ENCODE results near the gene RERE. TPM values are rescaled to one million over a fixed set of nuclear protein-coding genes. Genes with fewer than 3 reads are reported as not detected.
A peak's percentile ranks its signal among the peaks of the same experiment; 100 is the strongest.

Gene RERE
- total RNA-seq, 4 donors from 2014 or later = 118 to 244 (median 131) TPM

DNA sequence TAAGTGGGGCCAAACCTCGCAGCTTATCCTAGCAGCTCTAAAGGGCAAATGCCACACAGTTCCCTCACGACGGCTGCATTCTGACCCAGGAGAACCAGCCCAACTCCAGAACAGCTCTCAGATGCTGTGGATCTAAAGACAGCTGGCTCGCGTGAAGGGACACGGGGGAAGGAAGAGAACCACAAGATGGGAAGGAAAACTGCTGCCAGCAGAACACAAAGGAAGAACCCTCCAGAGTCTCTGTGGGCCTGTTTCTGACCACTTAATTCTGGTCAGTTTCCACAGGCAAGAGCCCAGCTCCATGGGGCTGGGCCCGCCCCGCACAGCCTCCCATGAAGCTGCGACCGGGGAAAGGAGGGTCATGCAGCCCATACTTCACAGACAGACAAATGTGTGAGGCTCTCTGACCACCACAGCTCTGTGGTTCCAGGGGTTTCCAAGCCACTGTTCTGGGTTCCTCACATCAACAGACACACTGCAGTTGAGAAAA, 438.4 kb downstream of the RERE start:
- 78 to 84% methylated on average over 10 of the region's 10 CpGs for WGBS, 2 donors
- intact Hi-C loops (cut with DNase I) = no loop called here
- H3K4me1 ChIP-seq = peaks cover 68 to 87% of the 10 kb centered on the region in 2 donors

DNA sequence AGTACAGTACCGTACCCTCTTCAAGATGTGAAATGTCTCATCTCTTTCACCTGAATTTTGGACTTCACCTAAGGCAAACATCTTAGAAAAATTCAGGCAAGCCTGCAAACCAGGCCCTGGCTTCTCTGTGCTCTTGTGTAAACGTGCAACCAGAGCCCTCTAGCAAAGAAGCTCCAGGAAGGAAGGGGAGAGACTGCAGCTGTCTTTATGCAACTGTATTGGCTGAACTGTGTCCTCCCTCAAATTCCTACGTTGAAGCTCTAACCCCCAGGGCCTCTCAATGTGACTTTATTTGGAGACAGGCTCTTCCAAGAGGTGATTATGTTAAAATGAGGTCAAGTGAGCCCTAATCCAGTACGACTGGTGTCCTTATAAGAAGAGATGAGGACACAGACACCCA, 439.3 kb downstream of the RERE start:
- Histone ChIP-seq H3K4me3 (replicated peaks in 1 of 3) (no peak overlapping the region), H3K27ac (peak overlapping the region; percentile 31 to 78 (median 60)), H3K9me3 (no peaks in the 10 kb centered on the region), H3K27me3 (no peaks in the 10 kb centered on the region), H3K36me3 (no peaks in the 10 kb centered on the region), H3K4me1 (peaks cover 75 to 91% of the 10 kb centered on the region in 2 donors)
- TF ChIP-seq, protein P1, sequence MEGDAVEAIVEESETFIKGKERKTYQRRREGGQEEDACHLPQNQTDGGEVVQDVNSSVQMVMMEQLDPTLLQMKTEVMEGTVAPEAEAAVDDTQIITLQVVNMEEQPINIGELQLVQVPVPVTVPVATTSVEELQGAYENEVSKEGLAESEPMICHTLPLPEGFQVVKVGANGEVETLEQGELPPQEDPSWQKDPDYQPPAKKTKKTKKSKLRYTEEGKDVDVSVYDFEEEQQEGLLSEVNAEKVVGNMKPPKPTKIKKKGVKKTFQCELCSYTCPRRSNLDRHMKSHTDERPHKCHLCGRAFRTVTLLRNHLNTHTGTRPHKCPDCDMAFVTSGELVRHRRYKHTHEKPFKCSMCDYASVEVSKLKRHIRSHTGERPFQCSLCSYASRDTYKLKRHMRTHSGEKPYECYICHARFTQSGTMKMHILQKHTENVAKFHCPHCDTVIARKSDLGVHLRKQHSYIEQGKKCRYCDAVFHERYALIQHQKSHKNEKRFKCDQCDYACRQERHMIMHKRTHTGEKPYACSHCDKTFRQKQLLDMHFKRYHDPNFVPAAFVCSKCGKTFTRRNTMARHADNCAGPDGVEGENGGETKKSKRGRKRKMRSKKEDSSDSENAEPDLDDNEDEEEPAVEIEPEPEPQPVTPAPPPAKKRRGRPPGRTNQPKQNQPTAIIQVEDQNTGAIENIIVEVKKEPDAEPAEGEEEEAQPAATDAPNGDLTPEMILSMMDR (IDR thresholded peaks at IDR 0.05) = no peak
- no peak for TF ChIP-seq POLR2A (IDR thresholded peaks at IDR 0.05)
- WGBS, 2 donors = 30 to 36% methylated on average over 4 of the region's 4 CpGs
- intact Hi-C loops (cut with DNase I) = no loop called here
- peak in 1 of 2 donors; percentile 10 for DNase-seq

More for the DNA sequence above, 438.4 kb downstream of the RERE start:
- no peaks in the 10 kb centered on the region for H3K27me3 ChIP-seq
- H3K36me3 ChIP-seq = no peaks in the 10 kb centered on the region
- peak in 1 of 2 donors; percentile 1 for DNase-seq
- no peaks in the 10 kb centered on the region for H3K9me3 ChIP-seq
- TF ChIP-seq POLR2A (IDR thresholded peaks at IDR 0.05) = no peak
- TF ChIP-seq, protein P1 (IDR thresholded peaks at IDR 0.05) = no peak
- peak overlapping the region; percentile 31 to 78 (median 60) for H3K27ac ChIP-seq
- H3K4me3 ChIP-seq (replicated peaks in 1 of 3) = no peak overlapping the region

DNA sequence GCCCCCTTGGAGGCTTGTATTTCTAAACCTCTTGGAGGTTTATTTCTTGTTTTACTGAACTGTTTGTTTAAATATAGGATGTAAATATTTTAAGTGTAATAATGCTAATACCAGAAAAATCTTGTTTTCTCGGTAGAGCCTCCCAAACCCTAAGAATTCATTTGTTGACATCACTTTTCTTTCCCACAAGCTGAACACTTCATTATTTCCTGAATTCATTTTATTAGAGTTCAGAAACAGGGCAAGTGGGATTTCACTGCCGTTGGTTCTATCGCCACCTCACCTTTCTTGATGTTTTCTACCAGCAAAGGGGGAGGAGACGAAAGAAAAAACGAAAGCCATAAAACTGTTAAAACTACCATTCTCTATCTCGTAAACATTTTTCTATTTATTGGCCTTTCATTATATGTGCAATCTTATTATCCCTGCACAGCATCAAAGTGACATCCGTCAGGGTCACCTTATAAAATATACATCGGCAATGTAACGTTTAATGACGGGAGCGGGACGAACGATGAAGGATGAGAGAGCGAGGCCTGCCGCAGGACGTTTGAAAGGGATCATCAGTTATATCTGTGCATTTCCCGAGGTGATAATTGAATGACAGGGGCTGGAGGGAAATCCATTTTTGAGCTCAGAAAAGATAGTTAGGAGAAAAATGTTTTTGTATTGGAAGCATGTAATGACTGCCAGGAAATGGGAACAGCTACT, 440.0 kb downstream of the RERE start:
- Histone ChIP-seq H3K36me3 (no peaks in the 10 kb centered on the region), H3K27me3 (no peaks in the 10 kb centered on the region), H3K9me3 (no peaks in the 10 kb centered on the region), H3K4me3 (replicated peaks in 1 of 3) (no peak overlapping the region), H3K27ac (no peak overlapping the region), H3K4me1 (peaks cover 75 to 91% of the 10 kb centered on the region in 2 donors)
- TF ChIP-seq POLR2A (IDR thresholded peaks at IDR 0.05) = no peak
- TF ChIP-seq, protein P1 (IDR thresholded peaks at IDR 0.05) = no peak
- DNase-seq = no peak
- intact Hi-C loops (cut with DNase I) = no loop called here
- 91% methylated on average over 17 of the region's 17 CpGs for WGBS, 2 donors

DNA sequence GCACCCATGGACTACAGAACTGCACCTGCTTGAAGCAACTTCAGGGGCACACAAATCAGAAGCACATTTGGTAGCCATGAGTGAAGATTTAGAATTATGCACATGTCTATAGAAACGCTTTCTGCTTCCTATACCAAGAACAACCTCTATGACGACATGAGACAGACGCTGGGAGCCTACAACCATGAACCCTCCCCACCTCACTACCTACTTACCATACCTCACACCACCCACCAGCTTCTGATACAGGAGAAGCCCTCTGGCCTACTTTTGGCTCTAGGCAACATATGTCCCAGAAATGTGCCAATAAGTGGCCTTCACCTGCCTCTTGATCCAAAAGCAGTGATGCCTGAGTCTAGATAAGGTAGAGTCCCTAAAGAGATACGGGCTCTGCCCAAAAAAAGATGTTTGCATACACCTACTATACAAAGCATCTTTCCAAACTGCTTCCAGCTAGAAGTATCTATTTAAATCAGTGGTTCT, 441.0 kb downstream of the RERE start:
- Histone ChIP-seq H3K4me1 (peaks cover 77 to 91% of the 10 kb centered on the region in 2 donors), H3K4me3 (replicated peaks in 1 of 3) (no peak overlapping the region), H3K9me3 (no peaks in the 10 kb centered on the region), H3K27me3 (no peaks in the 10 kb centered on the region), H3K27ac (no peak overlapping the region), H3K36me3 (no peaks in the 10 kb centered on the region)
- TF ChIP-seq, protein P1 (IDR thresholded peaks at IDR 0.05) = no peak
- TF ChIP-seq POLR2A (IDR thresholded peaks at IDR 0.05) = no peak
- 86 to 98% methylated on average over 4 of the region's 4 CpGs for WGBS, 2 donors
- intact Hi-C loops (cut with DNase I) = no loop called here
- no peak for DNase-seq

DNA sequence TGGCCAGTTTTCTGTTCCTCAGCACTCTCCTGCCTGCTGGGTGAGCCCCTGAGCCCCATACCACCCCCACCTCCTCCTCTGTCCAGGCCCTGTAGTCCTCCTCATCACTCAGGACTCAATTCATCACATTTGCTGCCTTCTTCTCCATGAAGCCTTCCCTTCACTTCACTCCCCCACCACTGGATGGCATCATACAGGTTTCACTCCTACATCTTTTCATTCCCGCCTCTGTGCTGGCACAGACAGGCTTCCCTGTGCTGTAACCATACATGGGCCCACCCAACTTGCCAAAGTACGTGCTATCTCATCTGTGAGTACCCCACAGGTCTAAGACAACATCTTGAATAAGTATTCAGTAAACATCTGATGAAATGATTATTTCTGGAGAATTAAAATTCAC, 442.6 kb downstream of the RERE start:
- peaks cover 77 to 91% of the 10 kb centered on the region in 2 donors for H3K4me1 ChIP-seq
- WGBS, 2 donors = 91 to 95% methylated on average over 2 of the region's 2 CpGs
- H3K36me3 ChIP-seq = no peaks in the 10 kb centered on the region
- DNase-seq = peak in 1 of 2 donors; percentile 2
- no peaks in the 10 kb centered on the region for H3K9me3 ChIP-seq
- no peaks in the 10 kb centered on the region for H3K27me3 ChIP-seq
- TF ChIP-seq POLR2A (IDR thresholded peaks at IDR 0.05) = no peak
- TF ChIP-seq, protein P1 (IDR thresholded peaks at IDR 0.05) = peak in 1 of 6 experiments; percentile 25
- H3K4me3 ChIP-seq (replicated peaks in 1 of 3) = no peak overlapping the region
- peak overlapping the region; percentile 60 to 86 (median 85) for H3K27ac ChIP-seq
- intact Hi-C loops (cut with DNase I) = loop anchor here (5.0 kb wide), 1 partner anchor 32 kb away; no protein-coding TSS in a partner anchor

Measured in thyroid gland (tissue), 4 donors.